ENCODE results near the gene KANTR. TPM values are rescaled to one million over a fixed set of nuclear protein-coding genes. Genes with fewer than 3 reads are reported as not detected.

The KANTR gene
- total RNA-seq, 6 experiments from 2014 or later = 2.2 to 6.1 (median 4.0) TPM

- Histone ChIP-seq H3K9me3 (no peaks in the 10 kb centered on the region), H3K4me3 (no peak overlapping the region), H3K27ac (no peak overlapping the region), H3K36me3 (no peaks in the 10 kb centered on the region), H3K27me3 (peaks cover 0 to under 1% of the 10 kb centered on the region in 2 donors), H3K4me1 (no peaks in the 10 kb centered on the region)
- DNase-seq (no peak), ATAC-seq (peak in 1 of 4 donors; percentile 47)
- intact Hi-C loops (cut with DNase I) = no loop called here
- WGBS (ENCODE audit: insufficient coverage, low coverage, low lambda C conversion rate, missing lambda C conversion rate) = no CpG with 5 or more reads among the region's 6 CpGs
- TF ChIP-seq POLR2A (IDR thresholded peaks at IDR 0.05) = no peak
- TF ChIP-seq, protein P1, sequence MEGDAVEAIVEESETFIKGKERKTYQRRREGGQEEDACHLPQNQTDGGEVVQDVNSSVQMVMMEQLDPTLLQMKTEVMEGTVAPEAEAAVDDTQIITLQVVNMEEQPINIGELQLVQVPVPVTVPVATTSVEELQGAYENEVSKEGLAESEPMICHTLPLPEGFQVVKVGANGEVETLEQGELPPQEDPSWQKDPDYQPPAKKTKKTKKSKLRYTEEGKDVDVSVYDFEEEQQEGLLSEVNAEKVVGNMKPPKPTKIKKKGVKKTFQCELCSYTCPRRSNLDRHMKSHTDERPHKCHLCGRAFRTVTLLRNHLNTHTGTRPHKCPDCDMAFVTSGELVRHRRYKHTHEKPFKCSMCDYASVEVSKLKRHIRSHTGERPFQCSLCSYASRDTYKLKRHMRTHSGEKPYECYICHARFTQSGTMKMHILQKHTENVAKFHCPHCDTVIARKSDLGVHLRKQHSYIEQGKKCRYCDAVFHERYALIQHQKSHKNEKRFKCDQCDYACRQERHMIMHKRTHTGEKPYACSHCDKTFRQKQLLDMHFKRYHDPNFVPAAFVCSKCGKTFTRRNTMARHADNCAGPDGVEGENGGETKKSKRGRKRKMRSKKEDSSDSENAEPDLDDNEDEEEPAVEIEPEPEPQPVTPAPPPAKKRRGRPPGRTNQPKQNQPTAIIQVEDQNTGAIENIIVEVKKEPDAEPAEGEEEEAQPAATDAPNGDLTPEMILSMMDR (IDR thresholded peaks at IDR 0.05) = no peak
Observed at GRCh38 chrX:53114864-53115549, 21.1 kb downstream of the KANTR start.

GRCh38 chrX:53115550-53115874 lies 21.6 kb downstream of the KANTR start:
- no peak for DNase-seq
- Histone ChIP-seq H3K9me3 (no peaks in the 10 kb centered on the region), H3K27ac (no peak overlapping the region), H3K4me1 (no peaks in the 10 kb centered on the region), H3K4me3 (no peak overlapping the region), H3K36me3 (no peaks in the 10 kb centered on the region), H3K27me3 (peaks cover 0 to 5% of the 10 kb centered on the region in 2 donors)
- intact Hi-C loops (cut with DNase I) = no loop called here
- no peak for TF ChIP-seq POLR2A (IDR thresholded peaks at IDR 0.05)
- TF ChIP-seq, protein P1 (IDR thresholded peaks at IDR 0.05) = no peak
- WGBS (ENCODE audit: insufficient coverage, low coverage, low lambda C conversion rate, missing lambda C conversion rate) = 60% methylated on average over 1 of the region's 2 CpGs
- ATAC-seq = no peak

DNA sequence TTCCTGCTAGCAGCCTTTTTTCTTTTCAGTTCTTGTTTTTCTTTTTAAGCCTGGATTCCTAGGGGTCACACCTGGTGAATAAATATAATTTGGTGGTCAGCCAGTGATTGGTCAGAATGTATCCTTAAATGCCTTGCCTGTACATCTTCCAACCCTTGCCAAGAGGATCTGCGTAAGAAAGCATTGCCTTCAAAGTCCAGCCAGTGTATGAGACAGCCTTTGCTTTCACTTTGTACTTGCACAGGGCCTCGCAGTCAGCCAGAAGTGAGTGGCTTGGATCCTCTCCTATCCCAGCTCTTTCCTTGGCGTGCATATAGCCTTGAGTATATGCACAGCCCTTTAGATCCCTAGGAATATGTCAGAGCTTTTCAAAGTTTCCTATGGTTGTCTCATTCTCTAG lies 22.2 kb downstream of the KANTR start:
- WGBS (ENCODE audit: insufficient coverage, low coverage, low lambda C conversion rate, missing lambda C conversion rate) = 30% methylated on average over 3 of the region's 3 CpGs
- DNase-seq = no peak

DNA sequence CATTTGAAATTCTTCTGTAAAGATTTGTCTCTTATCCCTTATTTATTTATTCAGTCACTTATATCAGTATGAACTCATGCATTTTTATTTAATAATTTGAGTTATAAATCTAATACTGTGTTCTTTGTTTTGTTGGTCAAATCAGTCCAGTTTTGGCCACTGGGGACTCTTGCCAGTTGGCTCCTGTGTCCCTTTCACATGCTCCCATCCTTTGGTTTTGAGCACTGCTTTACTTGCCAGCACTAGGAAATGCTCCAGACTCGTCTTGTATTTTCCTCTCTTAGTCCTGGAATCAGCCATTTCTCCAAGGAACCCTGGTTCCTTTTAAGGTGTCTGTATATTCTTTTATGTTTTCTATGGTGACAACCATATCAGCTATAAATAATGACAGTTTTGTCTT lies 28.1 kb downstream of the KANTR start:
- H3K4me1 ChIP-seq = no peaks in the 10 kb centered on the region
- intact Hi-C loops (cut with DNase I) = no loop called here
- H3K4me3 ChIP-seq = no peak overlapping the region
- ATAC-seq (peak in 1 of 4 donors; percentile 32), DNase-seq (no peak)
- TF ChIP-seq POLR2A (IDR thresholded peaks at IDR 0.05) = no peak
- TF ChIP-seq, protein P1 (IDR thresholded peaks at IDR 0.05) = no peak
- H3K36me3 ChIP-seq = no peaks in the 10 kb centered on the region
- WGBS (ENCODE audit: insufficient coverage, low coverage, low lambda C conversion rate, missing lambda C conversion rate) = 33% methylated on average over 1 of the region's 1 CpG
- H3K27me3 ChIP-seq = peaks cover 0 to 5% of the 10 kb centered on the region in 2 donors
- no peaks in the 10 kb centered on the region for H3K9me3 ChIP-seq
- no peak overlapping the region for H3K27ac ChIP-seq

More for the DNA sequence above, 22.2 kb downstream of the KANTR start:
- Histone ChIP-seq H3K27me3 (peaks cover 0 to 5% of the 10 kb centered on the region in 2 donors), H3K4me3 (no peak overlapping the region), H3K36me3 (no peaks in the 10 kb centered on the region), H3K4me1 (no peaks in the 10 kb centered on the region), H3K27ac (no peak overlapping the region), H3K9me3 (no peaks in the 10 kb centered on the region)
- ATAC-seq = peak; percentile 37 to 58 (median 54)
- intact Hi-C loops (cut with DNase I) = no loop called here
- TF ChIP-seq POLR2A (IDR thresholded peaks at IDR 0.05) = no peak
- TF ChIP-seq, protein P1 (IDR thresholded peaks at IDR 0.05) = no peak

Measured in right lobe of liver (tissue), 6 donors.